Inferior parietal cortex (tissue), 1 donor: Measurements from ENCODE around the gene NMD3.
"Not testable (repeated sequence)": the region's sequence is repeated elsewhere in the genome, so short reads cannot be mapped to it uniquely, and the experiment has no call there.

Experiments used
- DNase-seq: peaks from one replicate; pipeline ENCODE4 v3.0.0-alpha.2; 2016; ENCODE audit errors: extremely low spot score

NMD3 gene

DNA sequence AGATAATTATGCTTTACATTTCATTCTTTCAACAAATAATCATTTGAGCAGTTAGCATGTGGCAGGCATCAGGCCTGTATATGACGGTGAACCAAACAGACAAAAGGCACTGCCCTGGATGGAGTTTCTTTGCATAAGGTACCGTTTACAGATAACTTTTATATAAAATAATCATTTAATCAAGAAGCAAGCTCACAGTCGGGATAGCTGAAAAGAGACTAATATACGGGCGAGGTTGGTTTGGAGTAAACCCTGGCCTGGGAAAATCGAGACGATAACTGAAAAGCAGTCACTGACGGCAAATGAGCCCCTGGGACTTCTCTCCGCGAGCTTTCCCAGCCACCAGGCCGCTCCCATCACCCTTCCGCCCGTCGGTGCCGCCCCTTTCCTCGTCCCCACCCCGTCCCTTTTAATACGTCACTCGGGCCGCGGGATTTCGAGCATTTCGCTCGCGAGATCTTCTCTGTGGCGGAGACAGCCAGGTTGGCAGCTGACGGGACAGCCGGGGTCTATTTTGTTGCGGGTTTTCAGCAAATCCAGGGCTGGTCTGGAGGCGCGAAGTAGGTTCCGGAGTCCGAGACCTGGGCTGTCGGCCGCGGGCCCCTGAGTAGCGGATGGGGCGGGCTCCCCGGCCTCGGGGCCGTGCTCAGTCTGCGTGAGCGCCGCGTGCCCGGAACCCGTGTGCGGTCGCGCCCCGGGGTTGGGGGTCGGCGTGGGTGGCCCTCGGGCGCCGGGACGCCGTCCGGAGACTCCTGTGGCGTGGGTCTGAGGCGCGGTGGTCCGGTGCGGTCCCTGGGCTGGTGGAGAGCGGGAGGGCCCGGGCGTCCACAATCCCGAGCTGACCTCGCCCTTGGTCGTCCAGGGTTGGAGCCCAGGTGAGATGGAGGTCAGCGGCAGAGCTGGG is at the start of gene NMD3:
NMD3 (plus strand) TSS at position 462 of the 904 bp plus-strand sequence. CDS start 703 bp downstream, outside the sequence.
- DNase-seq: peak; percentile 92

DNA sequence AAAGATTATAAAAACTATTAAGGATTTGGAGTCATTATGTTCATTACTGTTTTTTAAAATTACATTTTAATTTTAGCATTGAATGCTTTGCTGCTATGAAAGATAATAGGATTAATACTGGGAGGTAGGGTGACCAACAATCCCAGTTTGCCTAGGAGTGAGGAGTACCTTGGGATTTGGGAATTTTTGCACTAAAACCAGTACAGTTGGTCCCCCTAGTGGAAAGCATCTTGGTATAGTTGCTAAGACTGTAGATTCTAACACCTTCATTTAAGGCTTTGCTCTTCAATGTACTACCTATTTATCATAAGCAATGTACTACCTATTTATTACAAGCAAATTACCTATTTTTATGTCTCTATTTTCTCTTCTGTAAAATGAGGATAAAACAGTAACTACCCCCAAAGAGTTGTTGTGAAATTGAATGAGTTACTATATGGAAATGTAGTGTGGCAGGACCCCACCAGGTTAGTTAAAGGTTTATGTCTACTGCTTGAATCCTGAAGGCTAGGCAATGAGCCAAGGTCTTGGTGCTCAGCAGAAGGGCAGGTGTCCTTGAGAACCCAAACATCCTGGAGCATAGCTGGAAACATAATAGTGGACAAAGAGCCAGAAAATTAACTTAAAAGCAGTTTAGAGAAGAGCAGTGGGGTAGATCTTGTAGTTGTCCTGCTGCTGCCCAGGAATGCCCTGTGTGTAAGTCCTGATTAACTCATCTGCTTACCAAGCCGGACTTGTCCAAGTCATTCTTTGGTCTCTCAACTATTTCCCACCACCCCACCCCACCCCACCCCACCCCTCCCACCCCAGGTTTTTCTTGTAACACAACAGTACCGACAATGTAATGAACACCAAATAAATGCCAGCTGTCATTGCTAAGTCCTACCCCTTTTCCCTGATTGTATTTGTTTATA is 49.2 kb upstream of the NMD3 start:
- no peak for DNase-seq

DNA sequence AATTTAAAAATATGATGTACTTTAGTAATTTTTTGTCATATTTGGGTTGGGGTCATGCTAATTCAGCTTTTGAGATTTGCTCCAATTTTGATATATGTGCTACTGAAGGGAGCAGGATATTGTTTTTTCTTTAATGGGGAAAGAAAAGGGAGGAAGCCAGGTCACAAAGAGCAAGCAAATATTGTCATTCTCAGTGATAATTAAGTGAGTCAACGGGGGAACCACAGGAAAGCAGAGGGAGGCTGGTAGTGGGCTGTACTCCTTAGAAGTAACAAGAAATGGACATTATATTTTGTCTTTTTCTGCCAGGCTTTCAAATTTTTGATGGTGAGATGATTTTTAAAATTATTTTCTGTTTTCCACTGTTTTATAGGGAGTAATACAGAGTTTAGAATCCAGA is 45.6 kb upstream of the NMD3 start:
- no peak for DNase-seq

DNA sequence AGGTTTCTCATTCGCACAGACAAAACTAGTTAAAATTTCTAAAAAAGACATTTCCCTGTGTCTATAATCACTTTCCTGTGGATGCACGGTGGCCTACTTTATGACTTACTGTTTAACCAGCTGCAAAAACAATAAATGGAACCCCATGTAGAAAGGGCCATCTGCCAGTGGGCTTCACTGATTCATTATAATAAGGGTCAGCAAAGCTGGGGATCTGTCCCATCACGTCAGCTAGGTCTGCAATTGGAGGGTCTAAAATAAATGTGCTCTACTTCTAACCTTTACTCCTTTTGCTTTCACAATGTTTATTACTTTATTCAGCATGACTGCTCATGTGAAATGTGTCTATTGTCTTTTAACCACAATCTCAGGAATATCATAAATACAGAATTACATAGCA is 43.1 kb upstream of the NMD3 start:
- no peak for DNase-seq

DNA sequence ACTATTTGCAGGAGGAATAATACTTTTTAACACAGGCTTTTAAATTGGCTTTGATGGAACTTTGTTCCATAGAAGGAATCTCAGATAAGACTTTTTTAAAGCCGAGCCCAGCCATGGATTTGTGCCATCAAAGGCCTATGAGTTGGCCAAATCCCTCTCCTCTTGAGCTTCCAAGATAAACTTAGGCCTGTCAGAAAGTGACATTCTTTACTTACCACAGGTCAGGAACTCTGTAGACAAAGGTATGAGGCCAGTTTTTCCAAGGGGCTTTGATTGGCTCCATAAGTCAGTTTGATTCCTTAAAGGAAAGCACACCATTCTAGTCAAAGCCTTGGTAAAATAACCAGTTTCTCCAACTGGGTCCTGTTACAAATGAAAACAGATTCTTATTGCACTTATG is 39.7 kb upstream of the NMD3 start:
- not testable (repeated sequence) for DNase-seq

DNA sequence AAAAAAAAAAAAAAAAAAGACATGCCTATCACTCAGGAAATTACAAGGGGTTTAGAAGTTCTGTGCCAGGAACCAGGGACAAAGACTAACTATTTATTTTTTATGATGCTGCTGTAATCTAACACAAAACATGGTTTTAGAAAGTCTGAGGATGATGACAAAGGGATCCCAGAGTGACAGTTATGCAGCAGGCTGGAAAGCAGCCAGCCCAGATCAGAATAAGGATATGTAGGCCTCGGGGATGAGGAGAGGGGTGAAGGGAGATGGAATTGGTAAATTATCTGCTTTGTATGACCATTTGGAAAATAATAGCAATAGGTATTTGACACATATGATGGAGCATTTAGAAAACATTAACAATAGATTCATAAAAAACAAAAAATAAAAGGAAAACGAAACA is 34.1 kb upstream of the NMD3 start:
- no peak for DNase-seq

DNA sequence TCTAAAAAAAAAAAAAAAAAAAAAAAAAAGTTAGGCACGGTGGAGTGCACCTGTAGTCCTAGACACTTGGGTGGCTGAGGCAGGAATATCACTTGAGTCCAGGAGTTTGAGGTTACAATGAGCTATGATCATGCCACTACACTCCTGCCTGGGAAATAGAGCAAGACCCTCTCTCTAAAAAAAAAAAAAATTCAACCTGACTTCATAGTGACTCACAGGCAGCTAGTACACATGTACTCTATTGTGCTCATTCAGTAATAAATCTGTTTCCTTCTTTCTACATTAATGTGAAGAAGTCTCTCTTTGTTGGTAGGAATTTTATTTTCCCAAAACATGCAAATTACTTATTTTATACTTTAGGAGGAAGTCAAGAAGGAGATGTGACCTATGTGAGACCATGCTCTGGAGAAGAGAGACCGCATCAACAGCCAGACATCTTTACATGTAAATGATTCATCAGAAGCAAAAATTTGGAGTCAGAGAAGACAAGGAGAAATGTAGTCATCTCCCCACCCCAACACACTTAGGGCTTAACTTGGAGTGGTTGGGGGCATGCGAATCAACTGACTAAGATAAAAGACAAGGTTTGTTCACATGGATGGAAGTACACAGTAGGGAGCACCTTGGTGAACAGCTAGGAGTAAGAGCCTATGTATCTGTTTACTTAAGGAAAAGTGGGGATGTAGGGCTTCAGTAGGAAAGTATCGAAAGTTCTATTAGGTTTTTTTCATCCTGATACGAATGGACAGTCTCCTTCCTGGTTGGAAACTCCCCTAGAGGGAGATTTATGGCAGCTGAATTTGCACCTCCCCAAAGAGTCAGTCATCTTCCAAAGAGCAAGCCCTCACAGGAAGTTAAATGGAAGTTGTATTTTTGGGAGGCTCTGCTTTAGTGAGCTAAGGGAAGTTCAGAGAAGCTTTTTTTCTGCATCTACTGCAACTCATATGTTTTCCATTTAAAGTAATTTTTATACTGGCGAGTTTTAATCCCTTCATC is 23.0 kb upstream of the NMD3 start:
- DNase-seq: no peak

DNA sequence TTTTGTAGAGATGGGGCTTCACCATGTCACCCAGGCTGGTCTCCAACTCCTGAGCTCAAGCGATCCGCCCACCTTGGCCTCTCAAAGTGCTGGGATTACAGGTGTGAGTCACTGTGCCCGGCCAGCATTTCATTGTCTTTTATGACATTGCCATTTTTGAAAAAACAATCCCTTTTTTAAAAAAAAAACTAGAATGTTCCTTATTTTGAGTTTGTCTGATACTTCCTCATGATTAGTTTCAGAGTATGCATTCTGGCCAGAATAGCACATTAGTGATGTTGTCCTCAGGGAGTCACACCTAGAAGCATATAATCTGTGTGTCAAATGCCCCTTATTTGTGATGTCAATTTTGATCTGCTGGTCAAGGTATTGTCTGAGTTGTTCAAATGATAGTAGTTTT is 21.2 kb upstream of the NMD3 start:
- DNase-seq: no peak

DNA sequence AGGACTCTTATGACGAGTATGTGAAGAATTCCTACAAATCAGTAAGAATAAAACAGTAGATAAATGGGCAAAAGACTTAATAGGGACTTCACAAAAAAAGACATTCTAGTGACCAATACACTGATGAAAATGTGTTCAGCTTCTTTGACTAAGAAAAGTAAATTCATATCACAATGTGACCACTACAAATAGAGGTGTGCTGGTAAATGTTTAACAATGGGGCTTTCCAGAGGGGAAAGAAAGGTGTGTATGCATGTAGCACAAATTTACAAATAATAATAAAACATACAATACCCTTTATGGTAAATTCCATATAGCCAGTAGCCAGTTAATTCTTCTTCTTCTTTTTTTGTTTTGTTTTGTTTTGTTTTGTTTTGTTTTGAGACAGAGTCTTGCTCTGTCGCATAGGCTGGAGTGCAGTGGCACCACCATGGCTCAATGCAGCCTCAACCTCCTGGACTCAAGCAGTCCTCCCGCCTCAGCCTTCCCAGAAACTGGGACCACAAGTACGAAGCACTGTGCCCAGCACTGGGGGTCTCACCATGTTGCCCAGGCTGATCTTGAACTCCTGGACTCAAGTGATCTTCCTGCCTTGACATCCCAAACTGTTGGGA is 17.5 kb upstream of the NMD3 start:
- no peak for DNase-seq

DNA sequence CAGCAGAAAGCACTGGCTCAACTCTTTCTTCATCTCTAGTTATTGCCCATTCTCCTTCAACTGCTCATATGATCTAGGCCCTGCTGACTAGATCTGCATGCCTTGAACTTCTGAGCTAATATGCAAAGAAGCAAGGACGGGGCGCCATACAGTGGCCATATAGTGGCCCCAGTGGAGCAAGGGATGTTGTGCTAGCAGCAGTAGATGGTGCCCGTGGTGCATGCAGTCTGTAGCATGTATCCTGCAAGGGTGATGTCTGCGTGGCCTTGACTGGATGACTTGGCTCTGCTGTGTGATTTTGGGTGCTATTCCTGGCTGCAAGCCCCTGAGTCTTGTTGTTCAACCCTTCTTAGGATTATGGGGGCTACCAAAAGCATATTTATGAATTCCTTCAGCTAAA is 12.2 kb upstream of the NMD3 start:
- DNase-seq: no peak

DNA sequence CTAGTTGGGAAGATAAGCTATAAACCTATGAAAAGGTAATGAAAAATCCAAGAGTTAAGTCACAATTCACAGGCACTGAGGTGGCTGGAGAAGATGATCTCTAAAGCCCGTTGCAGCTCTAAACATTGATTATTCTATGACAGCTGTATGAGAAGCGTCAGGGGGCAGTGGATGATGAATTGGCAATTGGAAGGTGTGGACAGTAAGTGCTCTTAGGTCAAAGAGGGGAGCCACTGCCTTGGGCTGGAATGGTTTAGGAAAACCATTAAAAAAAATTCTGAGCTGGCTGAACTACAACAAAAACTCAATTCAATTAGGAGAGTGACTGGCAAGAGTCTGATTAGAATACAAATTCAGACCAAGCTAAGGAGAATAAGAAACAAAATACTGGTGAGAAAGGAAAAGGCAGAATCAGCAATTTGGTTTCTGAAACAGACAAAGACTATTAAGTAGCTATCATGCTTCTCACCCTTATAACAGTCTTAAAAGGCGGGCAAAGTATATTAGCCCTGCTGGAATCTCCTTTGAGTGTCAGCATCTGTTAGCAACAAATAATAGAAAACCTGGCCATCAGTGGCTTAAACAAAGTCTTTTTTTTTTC is 8.8 kb upstream of the NMD3 start:
- DNase-seq: no peak

DNA sequence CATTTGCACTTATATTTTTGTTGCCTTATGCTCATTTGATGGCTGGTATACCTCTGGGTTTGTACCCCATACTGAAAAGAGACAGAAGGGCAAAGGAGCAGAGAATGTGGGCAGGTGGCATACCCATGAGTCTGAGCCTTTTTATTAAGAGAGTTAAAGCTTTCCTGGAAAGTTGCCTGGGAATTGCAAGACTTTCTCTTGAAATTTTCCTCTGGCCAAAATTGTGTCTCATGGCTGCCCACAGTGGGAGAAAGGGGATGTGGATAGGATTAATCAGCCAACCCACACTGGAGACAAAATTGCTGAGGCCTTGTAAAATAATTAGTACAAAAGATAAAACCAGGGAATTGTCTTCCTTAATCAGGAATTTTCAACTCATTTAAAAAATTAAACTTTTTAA is 8.2 kb upstream of the NMD3 start:
- DNase-seq: no peak

DNA sequence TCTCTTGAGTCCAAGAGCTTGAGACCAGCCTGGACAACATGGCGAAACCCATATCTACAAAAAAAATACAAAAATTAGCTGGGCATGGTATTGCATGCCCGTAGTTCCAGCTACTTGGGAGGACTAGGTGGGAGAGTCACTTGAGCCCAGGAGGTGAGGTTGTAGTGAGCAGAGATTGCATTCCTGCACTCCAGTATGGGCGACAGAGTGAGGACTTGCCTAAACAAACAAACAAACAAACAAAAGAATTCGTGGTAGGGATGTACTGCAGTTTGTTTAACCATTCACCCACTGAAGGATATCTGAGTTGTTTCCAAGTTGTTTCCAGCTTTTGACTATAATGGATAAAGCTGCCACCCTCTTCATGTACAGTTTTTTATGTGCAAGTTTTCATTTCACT is 7.5 kb upstream of the NMD3 start:
- DNase-seq: no peak

DNA sequence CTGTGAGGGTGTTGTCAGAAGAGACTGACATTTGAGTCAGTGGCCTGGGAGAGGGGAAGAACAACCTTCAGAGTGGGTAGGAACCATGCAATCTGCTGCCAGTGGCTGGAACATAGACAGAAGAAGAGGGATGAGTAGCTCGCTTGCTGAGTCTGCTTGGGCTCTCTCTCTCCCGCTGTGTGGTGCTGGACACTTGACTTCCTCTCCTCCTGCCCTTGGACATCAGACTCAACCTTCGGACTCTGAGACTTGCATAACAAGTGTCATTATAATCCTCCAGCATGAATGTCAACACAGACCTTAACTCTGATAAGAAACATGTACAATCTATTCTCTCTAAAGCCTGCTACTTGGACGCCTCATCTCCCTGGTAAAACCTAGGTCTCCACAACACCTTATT is 5.9 kb upstream of the NMD3 start:
- DNase-seq: no peak

DNA sequence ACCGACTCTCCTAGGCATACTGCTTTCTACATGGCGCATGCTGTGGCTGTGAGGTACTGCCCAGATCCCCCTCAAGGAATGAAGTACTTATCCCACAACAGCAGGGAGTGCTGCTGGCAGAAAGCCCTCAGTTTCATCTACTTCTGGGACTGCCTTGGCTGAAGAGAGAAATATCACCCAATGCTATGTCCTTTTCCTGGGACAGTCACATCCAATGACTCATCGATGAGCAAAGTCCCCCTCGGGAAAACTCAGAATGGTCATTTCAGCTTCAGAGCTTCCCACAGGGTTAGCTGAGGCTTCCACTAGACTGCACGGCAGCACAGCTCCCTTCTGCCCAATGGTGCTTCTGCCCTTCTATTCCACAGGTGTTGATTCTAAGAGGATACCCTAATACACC is 3.6 kb upstream of the NMD3 start:
- DNase-seq: no peak

DNA sequence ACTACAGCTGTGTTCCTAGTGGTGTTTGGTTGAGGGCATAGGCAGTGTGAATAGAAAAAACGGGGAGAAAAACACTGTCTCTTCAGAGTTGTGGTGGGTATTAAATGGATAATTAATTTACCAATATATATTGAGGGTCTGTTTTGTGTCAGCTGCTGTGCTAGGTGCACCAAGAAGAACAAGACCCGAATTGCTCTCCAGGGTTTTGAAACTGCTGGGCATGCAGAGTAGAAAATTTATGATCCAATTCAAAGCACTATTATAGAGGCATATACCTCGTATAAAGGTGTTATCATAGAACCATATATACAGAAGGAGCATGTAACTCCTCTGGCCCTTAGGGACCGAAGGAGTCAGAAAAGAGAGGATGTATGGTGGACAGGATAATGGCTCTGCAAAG is 1.6 kb upstream of the NMD3 start:
- DNase-seq: no peak

DNA sequence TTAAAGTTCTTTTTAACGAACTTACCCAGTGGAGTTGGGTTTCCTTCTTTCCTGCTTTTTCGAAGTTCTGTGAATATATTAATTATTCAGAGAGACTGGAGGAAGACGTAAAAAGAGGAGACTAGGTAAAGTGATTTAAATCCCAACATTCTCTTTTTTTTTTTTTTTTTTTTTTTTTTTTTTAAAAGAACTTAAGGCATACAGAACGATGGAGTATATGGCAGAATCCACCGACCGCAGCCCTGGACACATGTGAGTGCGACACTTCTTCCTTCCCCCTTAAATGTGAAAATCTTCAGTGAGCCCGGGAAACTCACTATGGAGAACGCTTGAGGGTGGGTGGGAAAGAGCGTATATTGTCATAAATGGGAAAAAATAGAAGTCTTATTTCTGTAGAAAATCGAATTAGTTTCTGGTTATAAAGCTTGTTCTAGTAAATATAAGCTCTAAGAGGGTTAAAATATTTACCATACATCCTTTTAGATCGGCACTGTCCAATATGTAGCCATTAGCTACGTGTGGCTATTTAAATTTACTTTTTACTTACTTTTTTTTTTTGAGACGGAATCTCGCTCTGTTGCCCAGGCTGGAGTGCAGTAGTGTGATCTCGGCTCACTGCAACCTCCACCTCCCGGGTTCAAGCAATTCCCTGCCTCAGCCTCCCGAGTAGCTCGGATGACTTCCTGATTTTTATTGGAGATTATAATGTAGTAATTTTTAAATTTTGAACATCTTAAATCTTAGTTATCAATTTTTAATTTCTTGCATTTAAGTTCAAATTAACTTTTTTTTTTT is 892 bp downstream of the NMD3 start:
- no peak for DNase-seq

DNA sequence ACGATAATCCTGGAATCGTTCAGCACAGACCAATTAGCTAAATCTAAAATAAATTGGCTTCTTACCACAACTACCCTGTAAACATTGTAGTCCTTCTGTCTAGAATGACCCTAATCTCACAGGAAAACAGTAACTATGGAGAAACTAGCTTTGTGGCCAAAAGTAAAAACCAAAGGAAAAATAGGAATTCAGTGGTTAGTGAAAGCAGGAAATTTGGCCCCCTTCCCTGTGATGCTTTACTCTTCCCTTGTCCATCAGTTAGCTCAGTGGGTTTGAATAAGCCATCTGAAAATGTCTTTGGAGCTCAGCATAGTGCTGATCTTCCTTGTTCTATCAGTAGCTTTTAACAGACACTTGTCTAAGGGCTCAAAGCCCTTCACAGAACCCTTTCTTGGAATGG is 1.6 kb downstream of the NMD3 start:
- no peak for DNase-seq

DNA sequence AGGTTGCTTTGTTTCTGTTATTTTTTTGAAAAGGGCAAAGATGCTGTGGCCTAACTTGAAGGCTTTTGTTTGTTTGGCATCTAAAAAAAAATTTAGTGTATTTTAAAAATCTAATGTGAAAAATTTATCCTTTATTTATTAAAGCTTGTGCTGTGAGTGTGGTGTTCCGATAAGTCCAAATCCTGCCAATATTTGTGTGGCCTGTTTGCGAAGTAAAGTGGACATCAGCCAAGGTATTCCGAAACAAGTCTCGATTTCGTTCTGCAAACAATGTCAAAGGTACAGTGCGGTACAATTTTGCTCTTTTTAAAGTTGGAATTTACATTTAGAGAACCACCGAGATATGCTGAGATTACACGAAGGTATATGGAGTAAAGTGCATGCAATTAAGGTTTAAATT is 3.7 kb downstream of the NMD3 start:
- DNase-seq: no peak

DNA sequence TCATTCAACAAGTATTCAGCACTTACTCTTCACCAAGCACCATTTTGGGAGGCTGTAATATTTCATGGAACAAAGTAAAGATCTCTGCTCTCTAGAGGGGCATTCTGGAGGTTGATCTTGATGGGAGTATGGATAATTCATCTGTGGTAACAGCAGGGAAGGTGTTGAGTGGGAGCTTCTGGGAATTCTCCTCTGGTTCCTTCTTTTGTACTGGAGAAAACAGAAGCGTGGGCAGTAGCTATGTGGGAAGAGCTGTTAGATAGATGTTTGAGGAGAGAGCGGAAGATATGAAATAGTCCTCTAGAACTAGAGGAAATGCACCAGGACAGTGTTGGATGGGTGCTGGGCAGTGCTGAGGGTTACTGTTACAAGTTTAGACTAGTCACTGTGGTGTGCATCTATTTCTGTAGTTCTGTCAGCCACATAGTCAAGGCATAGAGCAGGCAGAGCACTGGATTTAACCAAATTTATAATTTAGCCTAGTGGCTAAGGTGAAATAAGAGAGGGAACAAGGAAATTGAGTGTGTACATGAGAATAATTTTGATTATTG is 9.6 kb downstream of the NMD3 start:
- no peak for DNase-seq
